Mesenchymal stem cell (in vitro differentiated cells and primary cell): ENCODE measurements around the gene ZNF385C.
A peak's percentile ranks its signal among the peaks of the same experiment; 100 is the strongest.

Source experiments
- DNase-seq: peaks from one replicate; pipeline ENCODE4 v3.0.0-alpha.2; 2013
- H2AFZ ChIP-seq: one replicate; pipeline ENCODE4 v1.6.1; 2013; ENCODE audit warnings: low read depth, mild to moderate bottlenecking, control low read depth, inconsistent platforms, low read length, moderate library complexity
- H2AK5ac ChIP-seq: 2 replicates; pipeline ENCODE4 v1.6.1; 2013; ENCODE audit warnings: low read length, moderate library complexity, mild to moderate bottlenecking, inconsistent platforms; ENCODE audit not compliant: severe bottlenecking
- H2BK120ac ChIP-seq: one replicate; pipeline ENCODE4 v1.6.1; 2013; ENCODE audit warnings: low read depth, mild to moderate bottlenecking, inconsistent platforms, low read length, moderate library complexity
- H2BK12ac ChIP-seq, 2 experiments: one replicate each; pipeline ENCODE4 v1.6.1; 2013; ENCODE audit warnings: inconsistent platforms in 2 of 2, low read length in 2 of 2, mild to moderate bottlenecking in 2 of 2, moderate library complexity in 2 of 2, control low read depth in 1 of 2
- H2BK15ac ChIP-seq: one replicate; pipeline ENCODE4 v1.6.1; 2013; ENCODE audit warnings: mild to moderate bottlenecking, low read depth, inconsistent platforms; ENCODE audit not compliant: poor library complexity, severe bottlenecking
- H2BK5ac ChIP-seq: 2 replicates; pipeline ENCODE4 v1.6.1; 2013; ENCODE audit warnings: low read depth, mild to moderate bottlenecking, low read length, control low read depth, inconsistent platforms; ENCODE audit not compliant: poor library complexity, severe bottlenecking
- H3K14ac ChIP-seq, 2 experiments: one replicate each; pipeline ENCODE4 v1.6.1; 2013; ENCODE audit warnings: inconsistent platforms in 2 of 2, low read length in 2 of 2, control low read depth in 1 of 2, mild to moderate bottlenecking in 1 of 2, moderate library complexity in 1 of 2
- H3K18ac ChIP-seq, 2 experiments: one replicate each; pipeline ENCODE4 v1.6.1; 2013; ENCODE audit warnings: inconsistent platforms in 2 of 2, low read length in 2 of 2, control low read depth in 1 of 2, low read depth in 1 of 2, mild to moderate bottlenecking in 1 of 2
- H3K23ac ChIP-seq, 2 experiments: one replicate each; pipeline ENCODE4 v1.6.1; 2013; ENCODE audit warnings: inconsistent platforms in 2 of 2, low read length in 2 of 2, mild to moderate bottlenecking in 2 of 2, moderate library complexity in 2 of 2, control low read depth in 1 of 2
- H3K27ac ChIP-seq: 2 replicates; pipeline ENCODE4 v1.5.1; 2013; ENCODE audit warnings: mild to moderate bottlenecking, moderate library complexity, low read length, control low read depth, inconsistent platforms; ENCODE audit not compliant: poor library complexity, severe bottlenecking
- H3K27me3 ChIP-seq, 2 experiments: 2 replicates each; pipeline versions ENCODE4 v1.6.1 to v1.7.0; 2013; ENCODE audit warnings: low read length in 2 of 2, mild to moderate bottlenecking in 2 of 2, moderate library complexity in 2 of 2, control low read depth in 1 of 2, inconsistent platforms in 1 of 2; ENCODE audit not compliant: control insufficient read depth in 1 of 2, insufficient read depth in 1 of 2
- H3K36me3 ChIP-seq, 2 experiments: 2 replicates each; pipeline versions ENCODE4 v1.6.1 to v1.7.0; 2013; ENCODE audit warnings: low read length in 2 of 2, control low read depth in 1 of 2, inconsistent platforms in 1 of 2, low read depth in 1 of 2, mild to moderate bottlenecking in 1 of 2; ENCODE audit not compliant: insufficient read depth in 2 of 2, control insufficient read depth in 1 of 2
- H3K4ac ChIP-seq, 2 experiments: one replicate each; pipeline ENCODE4 v1.6.1; 2013; ENCODE audit warnings: inconsistent platforms in 2 of 2, low read length in 2 of 2, mild to moderate bottlenecking in 2 of 2, moderate library complexity in 2 of 2, control low read depth in 1 of 2, low read depth in 1 of 2
- H3K4me1 ChIP-seq: 2 replicates; pipeline ENCODE4 v1.6.1; 2013; ENCODE audit warnings: low read depth, low read length, control low read depth; ENCODE audit not compliant: control insufficient read depth, insufficient read depth
- H3K4me2 ChIP-seq: 2 replicates; pipeline ENCODE4 v1.6.1; 2013; ENCODE audit warnings: low read length, mild to moderate bottlenecking, inconsistent platforms; ENCODE audit not compliant: poor library complexity, severe bottlenecking
- H3K4me3 ChIP-seq, 2 experiments: 2 replicates each; pipeline versions ENCODE4 v1.5.1 to v1.7.0; 2013; ENCODE audit warnings: low read length in 2 of 2, mild to moderate bottlenecking in 2 of 2, control low read depth in 1 of 2, low read depth in 1 of 2; ENCODE audit not compliant: insufficient read depth in 1 of 2
- H3K79me1 ChIP-seq: replicated peaks from 2 replicates; pipeline ENCODE4 v1.6.1; 2013; ENCODE audit warnings: mild to moderate bottlenecking, control low read depth, low read length, inconsistent platforms; ENCODE audit not compliant: poor library complexity, severe bottlenecking
- H3K9ac ChIP-seq: 2 replicates; pipeline ENCODE4 v1.7.0; 2013; ENCODE audit warnings: mild to moderate bottlenecking, low read length, moderate library complexity
- H3K9me3 ChIP-seq: 2 replicates; pipeline ENCODE4 v1.7.0; 2013; ENCODE audit warnings: mild to moderate bottlenecking, low read length; ENCODE audit not compliant: control insufficient read depth
- H4K8ac ChIP-seq: one replicate; pipeline ENCODE4 v1.6.1; 2013; ENCODE audit warnings: inconsistent platforms, mild to moderate bottlenecking, low read length, moderate library complexity
- H4K91ac ChIP-seq: one replicate; pipeline ENCODE4 v1.6.1; 2013; ENCODE audit warnings: mild to moderate bottlenecking, low read length, inconsistent platforms
- WGBS: methylation state at CpG from one replicate; pipeline ENCODE4 v1.1.7; 2013; ENCODE audit warnings: mixed read lengths; 5-methylcytosine and 5-hydroxymethylcytosine counted together

The ZNF385C gene

DNA sequence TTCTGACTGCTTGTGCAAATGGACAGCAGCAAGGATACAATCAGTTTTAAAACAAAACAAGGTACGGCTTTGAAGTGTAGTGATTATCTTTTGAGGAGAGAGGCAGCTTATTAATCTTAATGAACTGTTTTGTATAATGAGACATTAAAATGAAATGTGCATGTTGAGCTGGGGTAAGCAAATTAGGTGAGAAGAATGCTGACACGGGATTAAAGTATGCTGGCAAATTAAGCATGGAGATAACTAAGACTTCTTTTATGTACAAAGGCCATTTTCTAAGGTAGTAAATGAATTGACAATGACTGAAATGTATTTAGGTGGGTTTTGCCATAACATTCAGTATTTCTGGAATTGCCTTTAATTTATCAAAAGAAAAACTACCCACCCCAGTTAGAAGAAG is 99.8 kb downstream of the ZNF385C start:
- H4K8ac ChIP-seq: no peak overlapping the region
- no peak overlapping the region for H3K4me2 ChIP-seq
- peaks cover 8% of the 10 kb centered on the region for H3K4me1 ChIP-seq
- no peak overlapping the region for H3K9ac ChIP-seq
- H2BK120ac ChIP-seq: no peak overlapping the region
- H3K36me3 ChIP-seq: peaks cover 36 to 89% of the 10 kb centered on the region in 2 experiments
- H3K4ac ChIP-seq: no peak overlapping the region
- no peak overlapping the region for H2AFZ ChIP-seq
- no peak overlapping the region for H3K18ac ChIP-seq
- H3K9me3 ChIP-seq: no peaks in the 10 kb centered on the region
- no peak overlapping the region for H2BK5ac ChIP-seq
- no peak overlapping the region for H2AK5ac ChIP-seq
- peaks cover 17% of the 10 kb centered on the region for H3K79me1 ChIP-seq
- no peak overlapping the region for H2BK12ac ChIP-seq
- no peak overlapping the region for H4K91ac ChIP-seq
- no peak for DNase-seq
- no peak overlapping the region for H3K27ac ChIP-seq
- H3K23ac ChIP-seq: no peak overlapping the region
- H3K27me3 ChIP-seq: no peaks in the 10 kb centered on the region
- H3K14ac ChIP-seq: no peak overlapping the region
- no peak overlapping the region for H2BK15ac ChIP-seq
- WGBS: 50% methylated on average over 2 of the region's 2 CpGs
- H3K4me3 ChIP-seq: no peak overlapping the region

DNA sequence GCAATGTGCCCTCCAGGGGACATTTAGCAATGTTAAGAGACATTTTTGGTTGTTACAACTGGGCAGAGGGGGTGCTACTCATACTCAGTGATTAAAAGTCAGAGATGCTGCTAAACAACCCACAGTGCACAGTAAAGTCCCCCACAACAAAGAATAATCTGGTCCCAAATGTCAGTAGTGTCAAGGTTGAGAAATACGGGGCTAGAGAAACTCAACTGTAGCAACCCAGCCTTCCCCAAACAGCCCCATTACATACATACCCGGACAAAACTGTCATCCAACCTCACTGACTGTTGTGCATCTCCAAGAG is 101.5 kb downstream of the ZNF385C start:
- Histone ChIP-seq H3K27ac (peak overlapping the region; percentile 17), H2AK5ac (no peak overlapping the region), H3K23ac (no peak overlapping the region), H3K27me3 (no peaks in the 10 kb centered on the region), H2BK15ac (no peak overlapping the region), H3K4ac (no peak overlapping the region), H3K4me2 (no peak overlapping the region), H3K79me1 (peaks cover 22% of the 10 kb centered on the region), H3K4me1 (peaks cover 6% of the 10 kb centered on the region), H3K4me3 (no peak overlapping the region), H4K8ac (no peak overlapping the region), H2AFZ (no peak overlapping the region), H4K91ac (no peak overlapping the region), H3K14ac (no peak overlapping the region), H3K18ac (no peak overlapping the region), H3K36me3 (peaks cover 48 to 89% of the 10 kb centered on the region in 2 experiments), H3K9ac (no peak overlapping the region), H3K9me3 (no peaks in the 10 kb centered on the region), H2BK12ac (no peak overlapping the region), H2BK5ac (no peak overlapping the region), H2BK120ac (no peak overlapping the region)
- 100% methylated on average over 2 of the region's 2 CpGs for WGBS
- no peak for DNase-seq

DNA sequence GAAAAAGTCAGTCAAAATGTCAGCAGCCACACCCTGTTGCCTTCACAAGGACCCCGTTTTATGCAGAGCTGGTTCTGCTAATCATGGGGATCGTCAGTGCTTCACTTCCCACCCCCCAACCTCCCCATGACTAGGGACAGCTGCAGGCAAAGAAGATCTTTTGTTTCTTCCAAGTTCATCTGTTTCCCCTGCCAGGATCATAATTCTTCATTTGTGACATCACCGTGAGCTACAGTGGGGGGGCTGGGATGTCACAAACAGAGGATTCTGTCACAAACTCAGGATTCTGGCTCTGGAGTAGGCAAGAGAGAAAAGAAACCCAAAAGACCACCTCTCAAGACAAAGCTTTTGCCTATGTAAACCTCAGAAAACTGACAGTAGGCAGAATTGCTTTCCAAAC is 105.7 kb downstream of the ZNF385C start:
- Histone ChIP-seq H2AFZ (no peak overlapping the region), H2BK120ac (no peak overlapping the region), H4K8ac (no peak overlapping the region), H3K23ac (no peak overlapping the region), H2BK12ac (no peak overlapping the region), H3K4me2 (no peak overlapping the region), H3K4me3 (no peak overlapping the region), H3K18ac (no peak overlapping the region), H3K27ac (no peak overlapping the region), H3K36me3 (peaks cover 49 to 93% of the 10 kb centered on the region in 2 experiments), H3K9me3 (no peaks in the 10 kb centered on the region), H3K4me1 (peaks cover 4% of the 10 kb centered on the region), H3K79me1 (peaks cover 24% of the 10 kb centered on the region), H2BK15ac (no peak overlapping the region), H3K27me3 (no peaks in the 10 kb centered on the region), H3K14ac (no peak overlapping the region), H2BK5ac (no peak overlapping the region), H2AK5ac (no peak overlapping the region), H4K91ac (no peak overlapping the region), H3K9ac (no peak overlapping the region), H3K4ac (no peak overlapping the region)
- 93% methylated on average over 3 of the region's 3 CpGs for WGBS
- no peak for DNase-seq

DNA sequence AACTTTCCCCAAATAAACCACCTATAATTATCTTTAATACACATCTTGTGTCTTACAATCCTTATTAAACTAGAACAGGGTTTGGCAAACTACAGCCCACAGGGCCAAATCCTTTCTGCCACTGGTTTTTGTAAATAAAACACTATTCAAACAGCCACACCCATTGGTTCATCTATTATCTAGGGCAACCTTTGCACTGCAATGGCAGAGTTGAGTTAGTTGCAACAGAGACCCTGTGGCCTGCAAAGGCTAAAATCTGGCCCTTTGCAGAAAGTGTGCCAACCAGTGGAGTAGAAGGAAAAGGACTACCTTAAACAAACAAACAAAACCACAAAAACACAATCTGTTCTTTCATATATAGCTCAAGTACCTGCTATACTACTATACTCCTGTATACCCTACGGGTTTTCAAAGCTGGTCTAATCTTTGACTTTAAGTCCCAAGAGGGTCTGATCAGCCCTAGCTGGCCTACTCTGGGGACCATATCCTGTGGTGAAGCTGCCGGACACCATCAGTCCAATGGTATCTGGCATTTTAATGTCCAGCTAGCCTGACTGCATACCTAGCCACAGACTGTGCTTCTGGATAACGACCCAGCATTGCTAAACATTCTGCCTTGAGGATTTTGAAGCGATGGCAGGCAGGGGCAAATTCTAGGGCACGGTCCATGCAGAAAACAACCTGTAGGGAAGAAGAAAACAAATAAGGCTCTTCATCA is 108.4 kb downstream of the ZNF385C start:
- H2BK120ac ChIP-seq: no peak overlapping the region
- 88% methylated on average over 5 of the region's 5 CpGs for WGBS
- no peak overlapping the region for H3K4me2 ChIP-seq
- peak overlapping the region; percentile 44 for H2BK5ac ChIP-seq
- peaks cover 47 to 92% of the 10 kb centered on the region in 2 experiments for H3K36me3 ChIP-seq
- peak overlapping the region in 1 of 2 experiments; percentile 58 for H3K14ac ChIP-seq
- no peak overlapping the region for H3K18ac ChIP-seq
- H4K8ac ChIP-seq: no peak overlapping the region
- no peak overlapping the region for H2BK12ac ChIP-seq
- H2AK5ac ChIP-seq: no peak overlapping the region
- no peak overlapping the region for H3K4me3 ChIP-seq
- H3K27me3 ChIP-seq: no peaks in the 10 kb centered on the region
- H3K23ac ChIP-seq: no peak overlapping the region
- no peak overlapping the region for H3K4ac ChIP-seq
- no peak overlapping the region for H2AFZ ChIP-seq
- no peak overlapping the region for H2BK15ac ChIP-seq
- peaks cover 32% of the 10 kb centered on the region for H3K79me1 ChIP-seq
- H4K91ac ChIP-seq: no peak overlapping the region
- H3K9me3 ChIP-seq: no peaks in the 10 kb centered on the region
- no peak overlapping the region for H3K9ac ChIP-seq
- no peak overlapping the region for H3K27ac ChIP-seq
- H3K4me1 ChIP-seq: no peaks in the 10 kb centered on the region
- no peak for DNase-seq
